Loucy (cell line): ENCODE results near the gene SAMD1.

Experiments
- CTCF ChIP-seq: fragments of 200-600 bp; sonication (generic); conservative IDR thresholded peaks from 2 replicates; pipeline ENCODE4 v1.5.1; 2014; ENCODE audit warnings: mild to moderate bottlenecking, antibody characterized with exemption, low read length
- EZH2phosphoT487 ChIP-seq: fragments of 200-600 bp; IDR thresholded peaks from 2 replicates; pipeline ENCODE4 v1.6.1; 2018; ENCODE audit warnings: antibody characterized with exemption, mild to moderate bottlenecking, moderate library complexity, borderline replicate concordance

- TF ChIP-seq CTCF = no peak; the same call in none of the 2 replicates
- no peak for TF ChIP-seq EZH2phosphoT487
Measured at GRCh38 chr19:14073261-14073924, 17.2 kb downstream of the SAMD1 start.
